ENCODE results near the gene STPG4.
"Not testable (repeated sequence)": the region's sequence is repeated elsewhere in the genome, so short reads cannot be mapped to it uniquely, and the experiment has no call there.

The STPG4 gene

DNA sequence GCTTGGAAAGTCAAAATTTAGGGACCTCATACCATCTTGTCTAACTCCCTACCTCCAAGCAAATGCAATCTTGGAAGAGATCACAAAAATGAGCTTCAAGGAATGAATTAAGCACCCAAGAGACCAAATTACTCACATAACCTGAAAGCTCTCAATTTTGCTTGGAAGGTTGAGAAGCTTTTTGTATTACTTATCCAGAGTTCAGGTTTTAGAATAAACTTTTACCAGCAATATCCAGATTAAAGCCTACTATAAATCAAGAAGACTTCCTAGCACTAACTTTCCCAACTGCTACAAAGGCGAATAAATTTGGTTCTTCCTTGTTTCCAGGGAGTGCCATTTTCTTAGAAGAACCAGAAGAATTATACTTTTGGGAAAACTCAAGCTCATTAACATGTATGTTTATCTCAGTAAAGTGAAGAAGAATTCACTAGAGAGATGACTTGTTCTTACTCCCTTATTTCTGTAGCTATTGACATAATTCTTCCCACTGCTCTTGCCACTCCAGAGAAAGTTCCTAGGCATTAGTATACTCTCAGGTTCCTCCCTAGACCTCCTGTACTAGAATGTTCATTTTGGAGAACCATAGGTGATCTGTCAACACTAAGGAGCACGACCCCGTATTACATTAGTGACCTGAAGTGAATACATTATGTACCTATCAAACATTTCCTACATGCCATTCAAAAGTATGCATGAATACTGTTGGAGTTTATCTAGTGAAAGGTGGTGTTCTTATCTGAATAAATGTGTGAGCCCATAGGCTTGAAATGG is 18.0 kb upstream of the STPG4 start:
- no peak for DNase-seq

DNA sequence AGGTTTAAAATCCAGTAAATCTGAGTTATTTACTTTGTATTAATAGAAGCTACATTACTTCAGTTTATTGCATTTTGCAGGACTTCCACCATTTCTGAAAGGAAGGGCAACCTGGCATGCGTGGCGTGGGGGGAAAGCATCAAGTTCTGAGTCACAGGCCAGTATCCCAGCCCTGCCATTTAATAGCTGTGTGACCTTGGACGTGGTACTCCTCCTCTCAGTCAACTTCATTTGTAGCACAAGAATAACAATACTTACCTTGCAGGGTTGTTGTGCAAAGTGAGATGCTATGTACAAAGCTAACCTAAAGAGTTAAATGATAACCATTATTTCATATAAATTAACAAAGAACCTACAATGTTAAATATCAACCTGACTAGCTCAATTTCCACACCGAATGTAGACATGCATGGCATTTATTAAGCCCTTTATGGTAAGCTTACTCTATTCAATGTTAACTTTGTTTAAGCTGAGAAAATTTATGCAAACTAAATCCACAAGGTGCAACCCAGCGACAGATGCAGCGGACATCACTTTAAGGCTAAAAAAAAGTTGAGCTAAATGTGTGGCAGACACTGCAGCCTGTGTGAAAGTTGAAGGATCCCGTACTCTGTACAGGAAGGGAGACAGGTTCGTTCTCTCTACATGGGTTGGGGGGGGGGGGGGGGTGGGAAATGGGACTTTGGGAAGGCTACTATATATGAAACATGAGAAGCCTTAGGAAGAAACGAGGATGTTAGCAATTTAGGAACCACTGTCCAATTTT is 17.2 kb upstream of the STPG4 start:
- DNase-seq, result no peak

DNA sequence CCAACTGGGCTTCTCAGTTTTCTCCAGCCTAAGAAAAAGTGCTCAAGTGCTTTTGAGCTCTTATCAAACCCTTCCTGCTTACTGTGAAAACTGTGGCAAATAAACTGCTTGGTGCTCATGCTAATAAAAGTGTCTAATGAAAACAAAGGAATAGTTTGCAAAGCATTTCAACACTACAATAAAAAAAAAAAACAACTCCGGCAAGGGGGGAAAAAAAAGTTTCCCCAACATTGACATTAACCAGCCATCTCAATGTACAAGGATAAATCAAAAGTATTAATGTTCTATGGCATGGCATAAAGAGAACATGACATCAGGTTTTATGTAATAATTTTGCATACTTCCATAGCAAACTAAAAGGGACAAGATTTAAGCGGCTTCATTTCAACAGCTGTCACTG is 14.7 kb upstream of the STPG4 start:
- DNase-seq, result no peak

DNA sequence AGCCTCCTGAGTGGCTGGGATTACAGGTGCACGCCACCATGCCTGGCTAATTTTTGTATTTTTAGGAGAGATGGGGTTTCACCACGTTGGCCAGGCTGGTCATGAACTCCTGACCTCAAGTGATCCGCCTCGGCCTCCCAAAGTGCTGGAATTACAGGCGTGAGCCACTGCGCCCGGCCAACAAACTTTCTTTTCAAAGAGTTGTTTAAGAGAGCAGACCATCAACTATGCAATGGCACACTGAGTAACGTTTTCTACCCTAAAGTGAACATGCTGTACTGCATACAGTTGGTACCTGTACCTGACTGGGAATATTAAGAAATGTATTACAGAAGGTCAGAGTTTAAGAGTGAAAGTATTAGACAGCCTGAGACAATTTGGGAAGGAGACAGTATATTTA is 13.8 kb upstream of the STPG4 start:
- not testable (repeated sequence) for DNase-seq

DNA sequence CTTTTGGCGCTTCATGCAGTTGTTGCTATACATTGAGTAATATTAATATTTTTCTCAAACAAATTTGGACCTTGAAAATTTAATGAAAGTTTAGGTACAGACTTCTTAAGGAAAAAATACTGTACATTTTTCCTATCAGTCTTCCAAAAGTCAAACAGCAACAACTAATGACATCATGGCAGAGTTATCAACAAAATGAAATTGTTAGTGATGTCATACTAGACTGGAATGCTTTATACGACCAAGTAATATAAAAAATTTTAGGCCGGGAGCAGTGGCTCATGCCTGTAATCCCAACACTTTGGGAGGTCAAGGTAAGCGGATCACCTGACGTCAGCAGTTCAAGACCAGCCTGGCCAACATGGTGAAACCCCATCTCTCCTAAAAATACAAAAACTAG is 12.0 kb upstream of the STPG4 start:
- DNase-seq, result no peak

GRCh38 chr2:47165001-47165555 is 10.0 kb upstream of the STPG4 start:
- DNase-seq, result no peak

GRCh38 chr2:47162780-47163179 is 7.7 kb upstream of the STPG4 start:
- DNase-seq, result no peak

GRCh38 chr2:47161475-47161874 is 6.4 kb upstream of the STPG4 start:
- no peak for DNase-seq

DNA sequence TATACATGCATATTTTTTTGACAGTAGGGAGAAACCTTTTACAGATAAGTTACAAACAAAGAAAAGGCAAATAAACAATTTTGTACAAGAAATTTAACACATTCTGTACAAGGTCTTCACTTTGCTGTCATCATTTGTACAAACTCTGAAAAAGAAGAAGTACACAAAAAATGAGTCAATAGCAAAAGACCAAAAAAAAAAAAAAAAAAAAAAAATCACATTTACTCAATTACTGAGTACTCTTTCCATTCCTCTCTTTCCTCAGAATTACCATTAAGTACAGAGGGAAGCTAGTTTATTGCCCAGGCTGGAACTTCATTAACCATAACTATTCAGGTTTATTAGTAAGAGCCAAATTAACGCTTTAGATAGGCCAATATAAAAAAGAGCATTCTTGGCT is 5.6 kb upstream of the STPG4 start:
- no peak for DNase-seq

DNA sequence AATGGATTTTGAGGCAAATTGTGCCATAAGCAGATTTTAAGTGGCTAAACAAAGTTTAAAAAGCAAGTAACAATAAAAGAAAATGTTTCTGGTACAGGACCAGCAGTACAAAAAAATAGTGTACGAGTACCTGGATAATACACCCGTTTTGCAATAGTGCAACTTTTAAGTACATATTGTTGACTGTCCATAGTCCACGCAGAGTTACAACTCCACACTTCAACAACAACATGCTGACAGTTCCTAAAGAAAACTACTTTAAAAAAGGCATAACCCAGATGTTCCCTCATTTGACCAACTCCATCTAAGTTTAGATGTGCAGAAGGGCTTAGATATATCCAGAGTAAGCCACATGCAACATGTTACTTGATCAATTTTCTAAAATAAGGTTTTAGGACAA is 5.1 kb upstream of the STPG4 start:
- DNase-seq, result no peak

DNA sequence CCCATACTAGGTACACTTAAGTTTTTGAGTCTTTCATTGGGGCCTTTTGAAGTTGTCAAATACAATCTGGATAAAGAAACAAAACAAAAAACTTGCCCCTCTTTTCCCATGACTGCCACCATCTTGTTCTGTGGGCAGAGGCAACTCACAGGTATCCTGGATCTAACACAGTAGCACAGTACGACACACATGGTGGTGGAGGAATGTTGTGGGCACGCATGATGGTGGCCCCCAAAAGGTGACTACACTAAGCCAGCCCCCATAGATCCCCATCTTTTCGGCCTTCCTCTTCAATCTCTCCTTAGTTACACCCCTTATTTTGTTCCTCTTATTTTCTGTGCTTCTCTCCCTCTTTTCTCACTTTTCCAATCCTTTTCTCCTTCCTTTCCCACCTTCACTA is 4.5 kb upstream of the STPG4 start:
- no peak for DNase-seq

DNA sequence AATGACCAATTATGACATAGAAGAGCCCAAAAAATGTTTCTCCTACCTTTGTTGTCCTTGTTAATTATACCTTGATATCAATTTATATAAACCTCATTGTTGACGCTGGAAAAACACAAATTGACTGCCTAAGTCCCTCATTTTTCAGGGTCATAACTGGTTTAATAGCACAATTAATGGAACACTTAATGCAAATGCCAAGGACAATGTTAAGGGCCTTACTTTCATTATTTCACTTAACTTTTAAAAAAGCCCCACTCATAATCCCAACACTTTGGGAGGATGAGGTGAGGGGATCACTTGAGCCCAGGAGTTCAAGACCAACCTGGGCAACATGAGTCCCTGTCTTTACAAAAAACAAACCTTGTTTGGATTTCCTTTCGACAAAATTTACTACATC is 3.5 kb upstream of the STPG4 start:
- no peak for DNase-seq

DNA sequence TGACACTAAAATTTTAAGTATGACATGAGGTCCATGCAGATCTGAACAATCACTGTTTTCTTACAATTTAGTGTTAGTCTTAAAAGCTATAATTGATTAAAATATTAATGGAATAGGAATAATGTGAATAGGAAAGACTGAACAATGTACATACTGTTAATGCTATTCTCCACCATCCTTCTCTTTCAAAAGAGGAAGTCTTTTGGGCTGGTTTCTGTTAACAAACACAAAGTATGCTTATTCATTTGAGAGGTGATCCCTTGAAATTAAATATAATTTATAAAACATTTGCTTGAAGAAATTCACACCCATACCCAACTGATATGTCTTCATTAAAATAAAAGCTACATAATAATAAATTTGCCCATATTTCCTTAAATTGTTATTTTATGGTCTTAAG is 2.3 kb downstream of the STPG4 start:
- DNase-seq, result no peak

GRCh38 chr2:47150175-47150574 is 4.9 kb downstream of the STPG4 start:
- DNase-seq, result no peak

- no peak for DNase-seq
Observed at GRCh38 chr2:47147021-47147420, 8.1 kb downstream of the STPG4 start.

GRCh38 chr2:47145466-47145865 is 9.6 kb downstream of the STPG4 start:
- no peak for DNase-seq

- DNase-seq, result no peak
Observed at GRCh38 chr2:47141520-47141919, 13.6 kb downstream of the STPG4 start.

- DNase-seq, result no peak
Observed at GRCh38 chr2:47134386-47135090, 20.6 kb downstream of the STPG4 start.

DNA sequence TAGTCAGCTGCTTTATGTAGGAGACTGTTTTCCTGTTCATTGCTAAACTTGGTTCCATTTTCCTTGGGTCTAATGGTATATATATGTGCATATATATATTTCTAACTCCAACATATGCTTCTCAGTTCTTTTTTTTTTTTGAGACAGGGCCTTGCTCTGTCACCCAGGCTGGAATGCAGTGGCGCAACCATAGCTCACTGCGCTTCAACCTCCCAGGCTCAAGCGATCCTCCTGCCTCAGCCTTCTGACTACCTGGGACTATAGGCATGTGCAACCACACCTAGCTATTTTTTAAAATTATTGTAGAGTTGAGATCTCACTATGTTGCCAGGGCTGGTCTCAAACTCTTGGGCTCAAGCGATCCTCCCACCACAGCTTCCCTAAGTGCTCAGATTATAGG is 22.1 kb downstream of the STPG4 start:
- no peak for DNase-seq

DNA sequence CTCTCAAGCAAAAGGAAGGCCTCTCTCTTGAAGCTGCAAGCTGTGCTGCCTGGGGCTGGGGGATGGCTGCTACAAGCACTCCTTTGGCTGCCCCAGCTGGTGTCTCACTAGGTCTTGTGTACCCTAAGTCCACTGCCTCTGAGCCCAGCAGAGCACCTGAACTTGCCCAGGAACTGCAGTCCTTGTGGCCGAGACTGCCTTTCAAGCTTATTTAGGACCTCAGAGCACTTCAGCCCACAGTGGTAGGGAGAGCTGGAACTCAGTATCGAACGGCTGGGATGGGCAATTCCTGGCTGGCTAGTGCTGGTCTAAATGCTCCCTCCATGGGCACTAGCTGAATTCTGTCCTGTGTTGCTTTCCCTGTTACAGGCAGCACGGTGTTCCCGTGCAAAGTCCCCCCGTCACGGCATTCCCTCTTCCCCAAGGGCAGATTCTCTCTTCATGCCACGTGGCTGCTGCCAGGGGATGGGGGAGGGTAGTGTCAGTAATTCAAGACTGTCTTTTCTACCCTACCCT is 25.9 kb downstream of the STPG4 start:
- no peak for DNase-seq

DNA sequence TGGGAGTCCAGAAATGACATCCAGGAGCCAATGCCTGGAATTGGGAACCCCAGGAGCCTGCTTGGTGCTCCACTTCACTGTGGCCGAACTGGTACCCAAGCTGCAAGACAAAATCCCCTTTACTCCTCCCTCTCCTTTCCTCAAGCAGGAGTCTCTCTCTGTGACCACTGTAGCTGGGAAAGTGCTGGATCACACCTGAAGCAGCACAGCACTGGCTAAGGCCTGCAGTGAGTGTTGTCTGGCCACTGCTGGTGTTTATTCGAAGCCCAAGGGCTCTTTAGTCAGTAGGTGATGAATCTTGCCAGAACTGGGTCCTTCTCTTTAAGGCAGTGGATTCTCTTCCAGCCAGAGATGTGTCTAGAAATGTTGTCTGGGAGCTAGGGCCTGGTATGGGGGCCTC is 26.4 kb downstream of the STPG4 start:
- DNase-seq, result no peak

GRCh38 chr2:47127862-47128543 is 27.1 kb downstream of the STPG4 start:
- DNase-seq, result no peak

DNA sequence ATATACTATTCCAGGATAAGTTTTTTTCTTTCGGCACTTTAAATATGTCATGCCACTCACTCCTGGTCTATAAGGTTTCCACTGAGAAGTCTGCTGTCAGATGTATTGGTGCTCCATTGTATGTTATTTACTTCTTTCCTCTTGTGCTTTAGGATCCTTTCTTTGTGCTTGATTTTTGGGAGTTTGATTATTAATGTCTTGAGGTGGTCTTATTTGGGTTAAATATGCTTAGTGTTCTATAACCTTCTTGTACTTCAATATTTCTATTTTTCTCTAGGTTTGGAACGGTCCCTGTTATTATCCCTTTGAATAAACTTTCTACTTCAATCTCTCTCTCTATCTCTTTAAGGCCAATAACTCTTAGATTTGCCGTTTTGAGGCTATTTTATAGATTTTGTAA is 28.3 kb downstream of the STPG4 start:
- DNase-seq, result no peak

Data from NCI-H1105 (cell line).